GM12891 (cell line): ENCODE results near the gene WDCP.

ENCODE experiments used
- POLR2A ChIP-seq: IDR thresholded peaks from 2 replicates; pipeline ENCODE4 v1.6.1; 2011; ENCODE audit warnings: low read depth, low read length, control low read depth
- POLR2AphosphoS5 ChIP-seq: IDR thresholded peaks from 2 replicates; pipeline ENCODE4 v1.6.1; 2011; ENCODE audit warnings: low read depth, low read length, control low read depth

DNA sequence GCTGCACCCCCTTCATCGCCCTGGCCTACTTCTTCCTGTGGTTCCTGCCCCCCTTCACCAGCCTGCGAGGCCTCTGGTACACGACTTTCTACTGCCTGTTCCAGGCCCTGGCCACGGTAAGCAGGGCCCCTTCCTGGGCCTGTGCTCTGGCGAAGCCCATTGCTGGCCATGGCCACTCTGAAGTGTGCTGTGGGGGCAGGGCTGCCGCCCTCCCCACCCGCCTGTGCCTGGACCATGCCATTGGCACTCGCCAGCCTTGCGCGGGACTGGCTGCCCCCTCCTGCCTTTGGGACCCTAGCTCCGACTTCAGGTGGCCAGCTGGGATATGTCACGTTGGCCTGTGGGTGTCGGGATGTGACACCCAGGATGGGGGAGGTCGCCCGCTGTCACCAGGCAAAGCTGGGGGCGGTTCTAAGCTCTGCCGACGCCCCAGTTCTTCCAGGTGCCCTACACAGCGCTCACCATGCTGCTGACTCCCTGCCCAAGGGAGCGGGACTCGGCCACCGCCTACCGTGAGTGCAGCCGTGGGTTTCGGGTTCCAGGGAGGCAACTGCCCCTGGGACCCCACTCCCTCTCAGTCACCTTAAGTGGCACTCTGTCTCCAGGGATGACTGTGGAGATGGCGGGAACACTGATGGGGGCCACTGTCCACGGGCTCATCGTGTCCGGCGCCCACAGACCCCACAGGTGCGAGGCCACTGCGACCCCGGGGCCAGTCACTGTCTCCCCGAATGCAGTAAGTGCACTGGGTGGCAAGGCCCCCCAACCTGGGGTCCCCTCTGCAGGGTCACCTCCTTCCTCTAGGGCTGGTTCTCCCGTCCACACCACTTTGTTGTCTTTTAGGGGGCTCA is 30.1 kb downstream of the WDCP start:
- TF ChIP-seq POLR2A (no peak), POLR2AphosphoS5 (no peak)
